PC-9 (cell line): Measurements from ENCODE around the gene FREM2. TPM values are rescaled to one million over a fixed set of nuclear protein-coding genes. Genes with fewer than 3 reads are reported as not detected.

Source experiments
- BruUV-seq: library from RNA; stranded (reverse); fragments of 400-500 nt; replicated peaks from 2 replicates; lab custom pipeline; 2021; lab: Mats Ljungman, UMichigan
- CTCF ChIA-PET: fragments of 300-600 bp; sonication (Branson Sonifier 250); formaldehyde crosslinking; loops from one replicate; lab custom pipeline; 2022; ENCODE audit warnings: antibody characterized with exemption; lab: Charles Lee
- POLR2A ChIA-PET: fragments of 300-600 bp; sonication (Branson Sonifier 250); formaldehyde crosslinking; loops from one replicate; lab custom pipeline; 2022; ENCODE audit warnings: antibody characterized with exemption; ENCODE audit not compliant: unreplicated experiment; lab: Charles Lee
- DNase-seq, 2 experiments: peaks; one replicate each; pipeline versions ENCODE4 v3.0.0 to v3.0.0-alpha.2; 2015 to 2022; ENCODE audit warnings: mixed read lengths in 1 of 2
- H2AFZ ChIP-seq: fragments of 200-600 bp; sonication (generic); 2 replicates; pipeline ENCODE4 v1.8.1; 2017; ENCODE audit warnings: antibody characterized with exemption
- H3F3A ChIP-seq: fragments of 200-600 bp; sonication (generic); 2 replicates; pipeline ENCODE4 v1.8.1; 2017; ENCODE audit warnings: antibody characterized with exemption, mild to moderate bottlenecking, low read depth; ENCODE audit not compliant: insufficient read depth
- H3K27ac ChIP-seq: fragments of 200-600 bp; sonication (generic); 2 replicates; pipeline ENCODE4 v1.6.1; 2016; ENCODE audit warnings: mixed run types
- H3K27me3 ChIP-seq: fragments of 200-600 bp; sonication (generic); 2 replicates; pipeline ENCODE4 v1.6.1; 2016; ENCODE audit warnings: low read depth, mixed run types; ENCODE audit not compliant: insufficient read depth
- H3K36me3 ChIP-seq: fragments of 200-600 bp; sonication (generic); 2 replicates; pipeline ENCODE4 v1.6.1; 2016; ENCODE audit warnings: low read depth, mixed run types
- H3K4me1 ChIP-seq: fragments of 200-600 bp; sonication (generic); replicated peaks from 2 replicates; pipeline ENCODE4 v1.6.1; 2016; ENCODE audit warnings: mixed run types; ENCODE audit not compliant: insufficient read depth
- H3K4me2 ChIP-seq: fragments of 200-600 bp; sonication (generic); 2 replicates; pipeline ENCODE4 v1.6.1; 2017; ENCODE audit warnings: mixed run types
- H3K4me3 ChIP-seq: fragments of 200-600 bp; sonication (generic); 2 replicates; pipeline ENCODE4 v1.6.1; 2016; ENCODE audit warnings: mixed run types
- H3K79me2 ChIP-seq: fragments of 200-600 bp; sonication (generic); 2 replicates; pipeline ENCODE4 v1.6.1; 2017; ENCODE audit warnings: low read depth, mixed run types
- H3K9me2 ChIP-seq: fragments of 200-600 bp; sonication (generic); 2 replicates; pipeline ENCODE4 v1.8.1; 2017; ENCODE audit warnings: mild to moderate bottlenecking; ENCODE audit not compliant: insufficient read depth
- H3K9me3 ChIP-seq: fragments of 200-600 bp; sonication (generic); 2 replicates; pipeline ENCODE4 v1.8.1; 2016; ENCODE audit warnings: low read depth; ENCODE audit not compliant: insufficient read depth
- H4K20me1 ChIP-seq: fragments of 200-600 bp; sonication (generic); 2 replicates; pipeline ENCODE4 v1.8.1; 2017; ENCODE audit not compliant: insufficient read depth
- CTCF ChIP-seq: fragments of 200-600 bp; sonication (generic); conservative IDR thresholded peaks from 2 replicates; pipeline ENCODE4 v1.6.1; 2017; ENCODE audit warnings: mixed run types, antibody characterized with exemption, mild to moderate bottlenecking, moderate library complexity
- EZH2 ChIP-seq: fragments of 200-600 bp; sonication (generic); IDR thresholded peaks from 2 replicates; pipeline ENCODE4 v1.8.0; 2017; ENCODE audit warnings: antibody characterized with exemption, low read depth
- intact Hi-C: fragments of 100-400 bp; cut with micrococcal nuclease; formaldehyde crosslinking; loops from one replicate; pipeline ENCODE4 v1.10.0; 2022; ENCODE audit not compliant: unreplicated experiment
- total RNA-seq: library from RNA; stranded (reverse); gene quantifications from 2 replicates; pipeline ENCODE4 v1.2.3, GENCODE V29; 2021

Gene FREM2
- total RNA-seq, 1 experiment from 2014 or later, result 0.65 TPM

- ChIA-PET CTCF (no interaction called here), POLR2A (no interaction called here)
- TF ChIP-seq EZH2 (no peak), CTCF (no peak)
- no peaks in the 10 kb centered on the region for H3K9me3 ChIP-seq
- intact Hi-C loops, result no loop called here
- no peak overlapping the region for H3K4me2 ChIP-seq
- H3K36me3 ChIP-seq, result no peaks in the 10 kb centered on the region
- no peak overlapping the region for H2AFZ ChIP-seq
- DNase-seq, result no peak
- no peaks in the 10 kb centered on the region for H4K20me1 ChIP-seq
- no TSS peak for BruUV-seq
- no peaks in the 10 kb centered on the region for H3K4me1 ChIP-seq
- H3K9me2 ChIP-seq, result no peaks in the 10 kb centered on the region
- H3K27me3 ChIP-seq, result no peaks in the 10 kb centered on the region
- H3K79me2 ChIP-seq, result no peaks in the 10 kb centered on the region
- no peak overlapping the region for H3K4me3 ChIP-seq
- H3F3A ChIP-seq, result no peaks in the 10 kb centered on the region
- H3K27ac ChIP-seq, result no peak overlapping the region
These were observed 25.7 kb upstream of the FREM2 start for GRCh38 chr13:38661010-38661675.

- DNase-seq, result no peak
These were observed 24.5 kb upstream of the FREM2 start for GRCh38 chr13:38662362-38662761.

GRCh38 chr13:38664906-38665305, 22.0 kb upstream of the FREM2 start:
- ChIA-PET POLR2A (interaction anchor here (0.6 kb wide), 1 partner anchor 75 kb away, joined by 3 read pairs; no protein-coding TSS in a partner anchor), CTCF (no interaction called here)
- no peaks in the 10 kb centered on the region for H3K27me3 ChIP-seq
- DNase-seq, result no peak
- no peak overlapping the region for H3K27ac ChIP-seq
- BruUV-seq, result no TSS peak
- no peak overlapping the region for H3K4me3 ChIP-seq
- no peak for TF ChIP-seq EZH2
- no peak for TF ChIP-seq CTCF
- no peaks in the 10 kb centered on the region for H3K4me1 ChIP-seq
- no peaks in the 10 kb centered on the region for H4K20me1 ChIP-seq
- intact Hi-C loops, result no loop called here
- no peak overlapping the region for H3K4me2 ChIP-seq
- no peaks in the 10 kb centered on the region for H3K9me2 ChIP-seq
- H3K36me3 ChIP-seq, result no peaks in the 10 kb centered on the region
- H3K9me3 ChIP-seq, result no peaks in the 10 kb centered on the region
- H2AFZ ChIP-seq, result no peak overlapping the region
- H3F3A ChIP-seq, result no peaks in the 10 kb centered on the region
- no peaks in the 10 kb centered on the region for H3K79me2 ChIP-seq

More at GRCh38 chr13:38662362-38662761, 24.5 kb upstream of the FREM2 start:
- Histone ChIP-seq H3K27ac (no peak overlapping the region), H3K9me2 (no peaks in the 10 kb centered on the region), H3K4me2 (no peak overlapping the region), H3K27me3 (no peaks in the 10 kb centered on the region), H3F3A (no peaks in the 10 kb centered on the region), H3K79me2 (no peaks in the 10 kb centered on the region), H3K36me3 (no peaks in the 10 kb centered on the region), H3K4me3 (no peak overlapping the region), H3K9me3 (no peaks in the 10 kb centered on the region), H4K20me1 (no peaks in the 10 kb centered on the region), H3K4me1 (no peaks in the 10 kb centered on the region), H2AFZ (no peak overlapping the region)
- BruUV-seq, result no TSS peak
- POLR2A ChIA-PET, result no interaction called here
- intact Hi-C loops, result no loop called here
- no peak for TF ChIP-seq CTCF
- TF ChIP-seq EZH2, result no peak
- CTCF ChIA-PET, result no interaction called here
